MM.1S (cell line): Measurements from ENCODE around the gene NELL1.

Experiments used
- CTCF ChIP-seq: fragments of 300-600 bp; sonication (generic); IDR thresholded peaks from 2 replicates; pipeline ENCODE4 v1.5.1; 2016; ENCODE audit warnings: antibody characterized with exemption, low read length, mixed read lengths
- EZH2phosphoT487 ChIP-seq: fragments of 300-600 bp; sonication (generic); IDR thresholded peaks from 2 replicates; pipeline ENCODE4 v1.6.1; 2018; ENCODE audit warnings: antibody characterized with exemption, low read length

GRCh38 chr11:21401496-21401895 is 732.1 kb downstream of the NELL1 start:
- TF ChIP-seq CTCF (no peak), EZH2phosphoT487 (no peak)
